Esophagus squamous epithelium (tissue), 4 donors: ENCODE data around the gene ZNF185.

ENCODE experiments used
- POLR2A ChIP-seq, 4 donors: fragments of 450-650 bp; IDR thresholded peaks; one replicate each; pipeline ENCODE4 v1.6.1; 2017; ENCODE audit warnings: antibody characterized with exemption in 4 of 4, mild to moderate bottlenecking in 4 of 4, moderate library complexity in 3 of 4
- TF ChIP-seq, protein P1 (sequence below), 6 experiments: fragments of 450-650 bp in 4 of 6; fragments of 200-600 bp in 2 of 6; sonication (generic) in 2 of 6; IDR thresholded peaks; one replicate each; pipeline ENCODE4 v1.5.1; 2016 to 2019; ENCODE audit warnings: antibody characterized with exemption in 6 of 6, mild to moderate bottlenecking in 4 of 6, moderate library complexity in 4 of 6

DNA sequence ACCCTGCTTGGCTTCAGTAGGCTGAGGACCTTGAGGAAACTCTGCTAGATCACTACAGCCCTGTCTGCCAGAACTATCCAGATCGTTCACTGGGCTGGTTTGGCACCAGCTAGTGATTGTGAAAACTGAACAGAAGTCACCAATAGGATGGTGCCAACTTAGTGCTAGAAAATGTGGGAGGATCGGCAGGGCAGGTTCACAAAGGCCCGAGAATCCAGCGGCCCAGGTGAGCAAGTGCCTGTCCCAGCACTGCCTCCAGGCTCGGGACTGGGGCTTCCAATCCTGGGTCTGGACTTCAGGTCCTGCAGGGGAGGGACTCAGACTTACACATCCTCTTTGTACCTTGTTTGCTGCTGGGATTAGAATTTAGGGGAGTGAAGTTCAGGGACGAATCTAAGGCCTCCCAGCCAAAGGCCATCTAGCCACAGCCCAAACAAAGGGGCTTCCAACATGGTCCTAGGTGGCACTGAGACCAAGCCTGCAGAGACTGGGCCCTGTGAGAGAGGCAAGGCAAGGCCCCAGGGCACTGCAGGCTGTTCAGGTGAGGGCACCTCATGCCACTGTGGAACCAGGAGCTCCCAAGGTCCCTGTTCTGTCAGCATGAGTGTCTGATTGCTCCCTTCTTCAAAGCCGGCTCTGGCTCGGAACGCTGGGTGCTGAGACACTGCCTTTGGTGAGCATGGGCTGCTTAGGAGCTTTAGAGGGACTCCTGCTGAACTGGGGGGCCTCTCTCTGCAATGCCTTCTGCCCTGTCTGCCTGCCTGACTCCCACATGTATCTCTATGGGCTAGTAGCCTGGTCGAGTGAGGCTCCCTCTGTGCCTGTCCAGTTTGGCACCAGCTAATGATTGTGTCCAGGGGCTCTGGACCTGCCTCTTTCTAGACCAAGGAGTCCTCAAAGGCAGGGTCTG lies 20.7 kb upstream of the ZNF185 start:
- TF ChIP-seq, protein P1, sequence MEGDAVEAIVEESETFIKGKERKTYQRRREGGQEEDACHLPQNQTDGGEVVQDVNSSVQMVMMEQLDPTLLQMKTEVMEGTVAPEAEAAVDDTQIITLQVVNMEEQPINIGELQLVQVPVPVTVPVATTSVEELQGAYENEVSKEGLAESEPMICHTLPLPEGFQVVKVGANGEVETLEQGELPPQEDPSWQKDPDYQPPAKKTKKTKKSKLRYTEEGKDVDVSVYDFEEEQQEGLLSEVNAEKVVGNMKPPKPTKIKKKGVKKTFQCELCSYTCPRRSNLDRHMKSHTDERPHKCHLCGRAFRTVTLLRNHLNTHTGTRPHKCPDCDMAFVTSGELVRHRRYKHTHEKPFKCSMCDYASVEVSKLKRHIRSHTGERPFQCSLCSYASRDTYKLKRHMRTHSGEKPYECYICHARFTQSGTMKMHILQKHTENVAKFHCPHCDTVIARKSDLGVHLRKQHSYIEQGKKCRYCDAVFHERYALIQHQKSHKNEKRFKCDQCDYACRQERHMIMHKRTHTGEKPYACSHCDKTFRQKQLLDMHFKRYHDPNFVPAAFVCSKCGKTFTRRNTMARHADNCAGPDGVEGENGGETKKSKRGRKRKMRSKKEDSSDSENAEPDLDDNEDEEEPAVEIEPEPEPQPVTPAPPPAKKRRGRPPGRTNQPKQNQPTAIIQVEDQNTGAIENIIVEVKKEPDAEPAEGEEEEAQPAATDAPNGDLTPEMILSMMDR (IDR thresholded peaks at IDR 0.05), result no peak
- TF ChIP-seq POLR2A (IDR thresholded peaks at IDR 0.05), result peak in 1 of 4 donors; percentile 7
